ENCODE data around the gene AGBL5.

The AGBL5 gene

DNA sequence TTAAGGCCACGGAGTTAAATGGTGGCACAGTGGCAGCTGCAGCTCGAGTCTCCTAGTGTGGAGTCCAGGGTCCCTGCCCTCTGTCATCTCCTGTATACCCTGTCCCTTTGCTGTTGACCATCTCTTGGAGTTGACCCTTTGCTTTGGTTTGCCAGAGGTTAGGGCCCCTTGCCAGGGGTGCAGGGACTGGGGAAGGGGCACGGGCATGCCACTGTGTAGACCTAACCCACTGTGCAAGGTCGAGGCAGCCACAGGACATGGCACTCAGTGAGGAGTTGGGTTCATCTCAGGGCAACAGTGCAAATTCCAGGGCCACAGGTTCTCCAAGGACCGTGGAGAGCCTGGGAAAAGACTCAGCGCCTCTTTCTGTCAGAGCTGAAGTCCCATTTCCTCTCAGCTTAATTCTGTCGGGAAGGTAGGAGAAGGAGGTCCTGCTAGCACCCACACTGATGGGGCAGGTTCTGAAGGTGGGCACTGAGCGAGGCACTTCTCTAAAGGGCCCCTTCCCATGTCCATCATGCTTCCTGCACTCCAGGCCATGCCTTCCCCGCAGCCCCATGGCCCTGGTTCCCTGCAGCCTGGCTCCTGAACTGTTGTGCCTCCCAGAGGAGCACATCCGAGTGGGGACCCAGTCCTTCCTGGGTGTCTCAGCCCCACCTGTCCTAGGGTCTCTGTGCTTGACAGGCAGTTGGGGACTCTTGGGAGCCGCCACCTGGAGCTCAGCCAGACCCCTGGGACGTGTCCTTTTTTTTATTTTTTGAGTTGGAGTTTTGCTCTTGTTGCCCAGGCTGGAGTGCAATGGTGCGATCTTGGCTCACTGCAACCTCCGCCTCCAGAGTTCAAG, 37.9 kb downstream of the AGBL5 start:
- Histone ChIP-seq H2BK5ac (ENCODE audit: low read length) (no peak overlapping the region), H2BK15ac (ENCODE audit: low read length) (no peak overlapping the region), H3K9ac (ENCODE audit: low read depth, low read length, poor library complexity) (no peak overlapping the region), H3K79me1 (ENCODE audit: low read depth, low read length) (no peaks in the 10 kb centered on the region), H3K4me2 (ENCODE audit: insufficient read depth, low read length, poor library complexity, severe bottlenecking) (no peak overlapping the region), H4K8ac (ENCODE audit: low read depth, low read length) (no peak overlapping the region), H3K27ac (replicated peaks; ENCODE audit: low read length) (no peak overlapping the region), H4K91ac (ENCODE audit: low read depth, low read length, poor library complexity) (no peak overlapping the region), H3K23ac (ENCODE audit: low read depth, low read length, poor library complexity) (peak overlapping the region; percentile 46), H3K18ac (ENCODE audit: low read length) (no peak overlapping the region), H3K36me3 (replicated peaks in 1 of 2; ENCODE audit: control insufficient read depth in 2 of 2, insufficient read depth in 2 of 2, low read length in 2 of 2) (no peaks in the 10 kb centered on the region), H2AK5ac (ENCODE audit: low read depth, low read length) (peak overlapping the region; percentile 34), H2BK12ac (ENCODE audit: low read length) (peak overlapping the region; percentile 14), H2AFZ (ENCODE audit: low read length) (no peak overlapping the region), H2BK120ac (ENCODE audit: low read depth, low read length) (no peak overlapping the region), H3K27me3 (ENCODE audit: control insufficient read depth in 3 of 3, insufficient read depth in 3 of 3, low read depth in 1 of 3, low read length in 3 of 3) (peaks cover 0 to 6% (median 6%) of the 10 kb centered on the region in 3 experiments), H3K4me1 (ENCODE audit: control insufficient read depth in 2 of 2, insufficient read depth in 1 of 2, low read depth in 1 of 2, low read length in 2 of 2) (peaks cover 3 to 6% of the 10 kb centered on the region in 2 donors), H3K4me3 (ENCODE audit: low read length in 2 of 2) (no peak overlapping the region), H3K14ac (ENCODE audit: low read length) (no peak overlapping the region), H3K4ac (ENCODE audit: low read length) (no peak overlapping the region), H3K9me3 (replicated peaks in 1 of 2; ENCODE audit: control insufficient read depth in 2 of 2, insufficient read depth in 1 of 2, low read depth in 1 of 2, low read length in 2 of 2) (no peaks in the 10 kb centered on the region)
- DNase-seq (ENCODE audit: low spot score) = no peak
- WGBS, 2 donors (ENCODE audit: extremely low coverage in 2 of 2, insufficient read length in 2 of 2, insufficient replicate concordance in 1 of 2) = no CpG with 5 or more reads among the region's 14 CpGs

DNA sequence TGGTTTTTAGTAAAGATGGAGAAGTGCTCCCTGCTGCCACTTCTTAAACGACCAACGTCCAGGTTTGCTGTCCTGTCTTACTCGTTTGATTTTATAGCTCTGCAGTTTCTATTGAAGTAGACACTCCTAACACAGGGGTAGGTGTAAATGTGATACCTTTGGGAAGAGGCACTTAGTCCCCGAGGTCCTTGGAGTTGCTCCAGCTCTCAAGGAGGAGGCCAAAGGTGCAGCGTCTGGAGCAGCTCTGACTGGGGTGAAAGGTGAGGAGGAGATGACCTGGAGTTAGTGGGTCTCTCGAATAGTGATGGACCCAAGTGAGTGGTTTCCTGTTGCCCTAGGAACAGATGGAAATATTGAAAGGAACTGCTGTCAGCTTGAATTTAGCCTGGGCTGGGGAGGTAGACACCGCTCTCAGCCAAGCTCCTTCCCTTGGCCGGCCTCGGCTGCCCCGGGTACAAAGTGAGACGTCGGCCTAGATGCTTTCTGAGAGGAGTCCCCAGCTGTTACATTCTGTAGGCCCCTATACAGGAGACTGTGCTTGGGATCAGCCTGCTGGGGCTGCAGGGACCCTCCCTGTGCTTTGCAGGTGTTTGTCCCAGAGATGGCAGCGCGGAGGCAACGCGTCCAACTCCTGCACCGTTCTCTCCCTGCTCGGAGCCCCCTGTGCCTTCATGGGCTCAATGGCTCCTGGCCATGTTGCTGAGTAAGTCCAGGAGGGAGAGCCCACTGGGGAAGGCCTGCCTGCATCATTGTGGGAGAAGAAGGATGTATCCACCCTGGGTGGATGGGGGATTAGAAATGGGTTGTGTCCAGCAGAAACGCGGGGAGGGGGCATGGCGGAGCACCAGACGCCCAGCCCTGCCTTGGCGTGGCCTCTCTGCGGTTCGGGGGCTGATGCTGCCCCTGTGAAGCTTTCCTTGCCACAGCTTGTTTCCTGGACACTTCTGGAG, 40.6 kb downstream of the AGBL5 start:
- Histone ChIP-seq H2BK5ac (ENCODE audit: low read length) (no peak overlapping the region), H4K8ac (ENCODE audit: low read depth, low read length) (peak overlapping the region; percentile 6), H3K9ac (ENCODE audit: low read depth, low read length, poor library complexity) (no peak overlapping the region), H2BK12ac (ENCODE audit: low read length) (no peak overlapping the region), H3K4me2 (ENCODE audit: insufficient read depth, low read length, poor library complexity, severe bottlenecking) (no peak overlapping the region), H3K4me1 (ENCODE audit: control insufficient read depth in 2 of 2, insufficient read depth in 1 of 2, low read depth in 1 of 2, low read length in 2 of 2) (peaks cover 0 to 2% of the 10 kb centered on the region in 2 donors), H3K27ac (replicated peaks; ENCODE audit: low read length) (no peak overlapping the region), H3K79me1 (ENCODE audit: low read depth, low read length) (no peaks in the 10 kb centered on the region), H3K14ac (ENCODE audit: low read length) (peak overlapping the region; percentile 58), H3K36me3 (replicated peaks in 1 of 2; ENCODE audit: control insufficient read depth in 2 of 2, insufficient read depth in 2 of 2, low read length in 2 of 2) (no peaks in the 10 kb centered on the region), H3K18ac (ENCODE audit: low read length) (no peak overlapping the region), H3K9me3 (replicated peaks in 1 of 2; ENCODE audit: control insufficient read depth in 2 of 2, insufficient read depth in 1 of 2, low read depth in 1 of 2, low read length in 2 of 2) (no peaks in the 10 kb centered on the region), H2BK120ac (ENCODE audit: low read depth, low read length) (no peak overlapping the region), H2BK15ac (ENCODE audit: low read length) (no peak overlapping the region), H2AFZ (ENCODE audit: low read length) (no peak overlapping the region), H4K91ac (ENCODE audit: low read depth, low read length, poor library complexity) (no peak overlapping the region), H3K27me3 (ENCODE audit: control insufficient read depth in 3 of 3, insufficient read depth in 3 of 3, low read depth in 1 of 3, low read length in 3 of 3) (peaks cover 0 to 6% (median 0%) of the 10 kb centered on the region in 3 experiments), H3K4ac (ENCODE audit: low read length) (no peak overlapping the region), H3K4me3 (ENCODE audit: low read length in 2 of 2) (no peak overlapping the region), H2AK5ac (ENCODE audit: low read depth, low read length) (peak overlapping the region; percentile 81), H3K23ac (ENCODE audit: low read depth, low read length, poor library complexity) (no peak overlapping the region)
- no peak for DNase-seq (ENCODE audit: low spot score)
- WGBS, 2 donors (ENCODE audit: extremely low coverage in 2 of 2, insufficient read length in 2 of 2, insufficient replicate concordance in 1 of 2) = no CpG with 5 or more reads among the region's 25 CpGs

DNA sequence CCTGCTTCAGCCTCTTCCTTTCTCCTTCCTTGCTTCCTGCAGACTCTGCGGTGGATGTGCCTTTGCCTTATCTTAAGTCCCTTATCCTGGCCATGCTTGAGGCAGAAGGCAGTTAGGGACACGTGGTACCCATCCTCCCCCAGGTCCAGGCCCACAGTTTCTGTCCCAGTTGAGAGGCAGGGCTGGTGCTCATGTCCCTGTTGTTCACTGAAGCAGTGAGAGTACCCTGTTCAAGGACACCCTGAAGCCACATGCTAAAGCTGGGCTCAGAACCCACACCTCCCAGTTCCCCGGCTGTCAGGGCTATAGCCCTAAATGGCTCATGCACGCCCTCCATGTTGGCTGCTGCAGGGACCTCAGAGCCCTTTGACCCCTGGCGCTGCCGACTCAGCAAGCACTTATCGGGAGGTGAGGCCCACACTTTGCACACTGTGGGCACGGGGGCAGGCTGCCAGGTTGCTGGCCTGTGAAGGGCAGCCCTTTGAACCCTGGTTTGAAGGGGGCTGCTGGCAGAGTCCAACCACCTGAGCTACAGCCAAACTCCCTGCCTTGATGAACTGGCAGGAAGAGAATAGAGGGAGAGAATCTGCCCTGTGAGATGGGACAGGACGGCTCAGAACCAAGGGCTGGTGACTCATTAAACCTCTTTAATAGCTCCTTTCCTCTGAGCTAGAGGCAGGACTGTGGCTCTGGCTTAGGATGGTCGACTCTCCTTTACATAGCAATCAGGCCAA, 41.4 kb downstream of the AGBL5 start:
- H4K91ac ChIP-seq (ENCODE audit: low read depth, low read length, poor library complexity) = no peak overlapping the region
- no peak for DNase-seq (ENCODE audit: low spot score)
- no peaks in the 10 kb centered on the region for H3K4me1 ChIP-seq (ENCODE audit: control insufficient read depth in 2 of 2, insufficient read depth in 1 of 2, low read depth in 1 of 2, low read length in 2 of 2)
- H2BK12ac ChIP-seq (ENCODE audit: low read length) = no peak overlapping the region
- H2BK5ac ChIP-seq (ENCODE audit: low read length) = peak overlapping the region; percentile 18
- H3K79me1 ChIP-seq (ENCODE audit: low read depth, low read length) = no peaks in the 10 kb centered on the region
- H3K4me3 ChIP-seq (ENCODE audit: low read length in 2 of 2) = no peak overlapping the region
- WGBS, 2 donors (ENCODE audit: extremely low coverage in 2 of 2, insufficient read length in 2 of 2, insufficient replicate concordance in 1 of 2) = no CpG with 5 or more reads among the region's 10 CpGs
- no peak overlapping the region for H4K8ac ChIP-seq (ENCODE audit: low read depth, low read length)
- H3K23ac ChIP-seq (ENCODE audit: low read depth, low read length, poor library complexity) = no peak overlapping the region
- no peak overlapping the region for H3K9ac ChIP-seq (ENCODE audit: low read depth, low read length, poor library complexity)
- no peak overlapping the region for H3K4ac ChIP-seq (ENCODE audit: low read length)
- no peak overlapping the region for H3K27ac ChIP-seq (replicated peaks; ENCODE audit: low read length)
- no peaks in the 10 kb centered on the region for H3K9me3 ChIP-seq (replicated peaks in 1 of 2; ENCODE audit: control insufficient read depth in 2 of 2, insufficient read depth in 1 of 2, low read depth in 1 of 2, low read length in 2 of 2)
- H2BK120ac ChIP-seq (ENCODE audit: low read depth, low read length) = no peak overlapping the region
- no peaks in the 10 kb centered on the region for H3K36me3 ChIP-seq (replicated peaks in 1 of 2; ENCODE audit: control insufficient read depth in 2 of 2, insufficient read depth in 2 of 2, low read length in 2 of 2)
- H3K27me3 ChIP-seq (ENCODE audit: control insufficient read depth in 3 of 3, insufficient read depth in 3 of 3, low read depth in 1 of 3, low read length in 3 of 3) = peaks cover 0 to under 1% (median 0%) of the 10 kb centered on the region in 3 experiments
- H3K14ac ChIP-seq (ENCODE audit: low read length) = no peak overlapping the region
- no peak overlapping the region for H3K4me2 ChIP-seq (ENCODE audit: insufficient read depth, low read length, poor library complexity, severe bottlenecking)
- no peak overlapping the region for H2BK15ac ChIP-seq (ENCODE audit: low read length)
- no peak overlapping the region for H3K18ac ChIP-seq (ENCODE audit: low read length)
- no peak overlapping the region for H2AK5ac ChIP-seq (ENCODE audit: low read depth, low read length)
- no peak overlapping the region for H2AFZ ChIP-seq (ENCODE audit: low read length)

Measured in neuronal stem cell (in vitro differentiated cells).